GM13976 (cell line): ENCODE measurements around the gene NME7.
A peak's percentile ranks its signal among the peaks of the same experiment; 100 is the strongest.

Experiments used
- DNase-seq: peaks from one replicate; pipeline ENCODE4 v3.0.0; 2012; ENCODE audit warnings: low spot score
- in situ Hi-C: fragments of 300-500 bp; cut with MboI; formaldehyde crosslinking; loops from one replicate; pipeline ENCODE4 v1.12.0; 2022; ENCODE audit warnings: low sequenced_read_pairs, mixed read lengths, inconsistent platforms; ENCODE audit not compliant: unreplicated experiment
- TF ChIP-seq, protein P1 (sequence below): IDR thresholded peaks from 2 replicates; pipeline ENCODE4 v1.5.1; 2012; ENCODE audit warnings: borderline replicate concordance, mild to moderate bottlenecking; ENCODE audit not compliant: insufficient read depth; ENCODE audit errors: extremely low read depth, missing control alignments, control extremely low read depth

The NME7 gene

DNA sequence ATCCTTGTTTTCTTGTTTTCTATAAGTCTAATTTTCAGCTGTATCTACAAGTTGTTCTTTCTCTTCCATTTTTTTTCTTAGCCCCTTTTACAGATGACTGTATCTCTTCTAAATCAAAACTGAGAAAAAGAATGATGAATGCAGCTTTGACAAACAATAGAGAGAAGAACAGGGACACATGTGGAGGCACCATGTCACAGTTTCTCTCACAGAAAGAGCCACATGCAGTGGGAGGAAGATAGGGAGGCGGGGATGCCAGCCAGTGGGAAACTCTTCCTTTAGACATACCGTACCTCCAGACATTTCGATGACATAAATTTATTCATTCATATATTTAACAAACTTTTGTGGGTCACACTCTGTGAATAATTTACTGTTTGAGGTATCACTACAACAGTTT, 45.5 kb downstream of the NME7 start:
- in situ Hi-C loops: no loop called here
- TF ChIP-seq, protein P1, sequence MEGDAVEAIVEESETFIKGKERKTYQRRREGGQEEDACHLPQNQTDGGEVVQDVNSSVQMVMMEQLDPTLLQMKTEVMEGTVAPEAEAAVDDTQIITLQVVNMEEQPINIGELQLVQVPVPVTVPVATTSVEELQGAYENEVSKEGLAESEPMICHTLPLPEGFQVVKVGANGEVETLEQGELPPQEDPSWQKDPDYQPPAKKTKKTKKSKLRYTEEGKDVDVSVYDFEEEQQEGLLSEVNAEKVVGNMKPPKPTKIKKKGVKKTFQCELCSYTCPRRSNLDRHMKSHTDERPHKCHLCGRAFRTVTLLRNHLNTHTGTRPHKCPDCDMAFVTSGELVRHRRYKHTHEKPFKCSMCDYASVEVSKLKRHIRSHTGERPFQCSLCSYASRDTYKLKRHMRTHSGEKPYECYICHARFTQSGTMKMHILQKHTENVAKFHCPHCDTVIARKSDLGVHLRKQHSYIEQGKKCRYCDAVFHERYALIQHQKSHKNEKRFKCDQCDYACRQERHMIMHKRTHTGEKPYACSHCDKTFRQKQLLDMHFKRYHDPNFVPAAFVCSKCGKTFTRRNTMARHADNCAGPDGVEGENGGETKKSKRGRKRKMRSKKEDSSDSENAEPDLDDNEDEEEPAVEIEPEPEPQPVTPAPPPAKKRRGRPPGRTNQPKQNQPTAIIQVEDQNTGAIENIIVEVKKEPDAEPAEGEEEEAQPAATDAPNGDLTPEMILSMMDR: no peak

DNA sequence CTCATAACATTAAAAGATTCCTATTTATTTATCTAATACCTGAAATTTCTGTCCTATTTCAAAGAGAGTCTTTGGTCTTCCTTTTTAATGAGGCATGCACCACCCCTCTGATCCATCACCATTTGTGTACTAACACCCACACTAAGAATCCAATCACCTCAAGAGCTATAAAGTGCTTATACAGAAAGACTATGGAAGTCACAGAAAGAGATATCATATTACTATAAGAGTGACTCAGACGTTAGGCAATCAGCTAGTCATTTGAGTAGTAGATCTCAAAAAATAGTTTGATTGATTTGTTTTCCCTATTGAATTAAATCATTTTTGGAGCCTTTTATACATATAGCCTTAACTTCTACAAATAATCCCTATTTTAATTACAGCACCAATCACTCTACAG, 46.1 kb downstream of the NME7 start:
- TF ChIP-seq, protein P1: no peak
- in situ Hi-C loops: no loop called here
- no peak for DNase-seq

More for the DNA sequence above, 45.5 kb downstream of the NME7 start:
- no peak for DNase-seq

DNA sequence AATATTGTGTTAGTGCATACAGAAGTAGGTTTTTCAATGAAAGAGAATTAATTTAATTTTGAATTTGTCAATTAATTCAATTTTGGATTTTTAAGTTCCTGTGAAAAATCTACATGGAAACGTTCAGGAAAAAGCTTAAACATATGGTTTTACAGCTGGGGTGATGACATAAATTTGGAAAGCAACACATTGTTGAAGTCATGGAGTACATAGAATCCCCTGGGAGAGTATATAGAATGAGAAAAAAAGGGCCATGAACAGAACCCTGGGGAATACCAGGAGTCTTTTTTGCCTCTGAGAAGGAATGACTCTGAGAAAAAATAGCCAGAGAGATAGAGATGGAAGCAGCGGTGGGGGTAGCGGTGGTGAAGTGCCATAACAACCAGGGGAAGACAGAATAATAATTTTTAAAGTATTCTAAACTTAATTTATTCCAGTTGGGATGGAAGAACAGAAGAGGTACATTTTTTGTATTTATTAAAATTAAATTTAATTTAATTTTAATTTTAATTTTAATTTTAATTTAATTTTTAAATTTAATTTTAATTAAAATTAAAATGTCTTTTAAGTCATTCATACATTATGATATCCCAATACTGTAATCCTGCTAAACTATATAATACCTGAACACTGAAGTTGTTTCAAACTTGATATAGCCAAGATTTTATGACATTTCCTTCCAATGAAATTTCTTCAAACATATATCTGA, 48.9 kb downstream of the NME7 start:
- DNase-seq: no peak
- TF ChIP-seq, protein P1: no peak
- in situ Hi-C loops: no loop called here

DNA sequence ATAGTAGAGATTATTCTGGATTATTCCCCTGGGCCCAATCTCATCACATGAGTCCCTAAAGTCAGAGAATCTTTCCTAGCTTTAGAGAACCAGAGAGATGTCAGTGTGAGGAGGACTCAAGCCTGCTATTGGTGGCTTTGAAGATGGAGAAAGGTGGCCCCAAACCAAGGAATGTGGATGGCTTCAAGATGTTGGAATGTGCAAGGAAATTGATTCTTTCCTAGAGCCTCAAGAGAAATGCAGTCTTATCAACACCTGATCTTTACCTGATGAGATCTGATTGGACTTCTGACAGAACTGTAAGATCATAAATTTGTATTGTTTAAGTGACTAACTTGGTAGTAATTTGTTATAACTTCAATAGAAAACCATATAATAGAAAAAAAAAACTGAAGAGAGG, 51.0 kb downstream of the NME7 start:
- no peak for DNase-seq
- TF ChIP-seq, protein P1: no peak
- in situ Hi-C loops: no loop called here

DNA sequence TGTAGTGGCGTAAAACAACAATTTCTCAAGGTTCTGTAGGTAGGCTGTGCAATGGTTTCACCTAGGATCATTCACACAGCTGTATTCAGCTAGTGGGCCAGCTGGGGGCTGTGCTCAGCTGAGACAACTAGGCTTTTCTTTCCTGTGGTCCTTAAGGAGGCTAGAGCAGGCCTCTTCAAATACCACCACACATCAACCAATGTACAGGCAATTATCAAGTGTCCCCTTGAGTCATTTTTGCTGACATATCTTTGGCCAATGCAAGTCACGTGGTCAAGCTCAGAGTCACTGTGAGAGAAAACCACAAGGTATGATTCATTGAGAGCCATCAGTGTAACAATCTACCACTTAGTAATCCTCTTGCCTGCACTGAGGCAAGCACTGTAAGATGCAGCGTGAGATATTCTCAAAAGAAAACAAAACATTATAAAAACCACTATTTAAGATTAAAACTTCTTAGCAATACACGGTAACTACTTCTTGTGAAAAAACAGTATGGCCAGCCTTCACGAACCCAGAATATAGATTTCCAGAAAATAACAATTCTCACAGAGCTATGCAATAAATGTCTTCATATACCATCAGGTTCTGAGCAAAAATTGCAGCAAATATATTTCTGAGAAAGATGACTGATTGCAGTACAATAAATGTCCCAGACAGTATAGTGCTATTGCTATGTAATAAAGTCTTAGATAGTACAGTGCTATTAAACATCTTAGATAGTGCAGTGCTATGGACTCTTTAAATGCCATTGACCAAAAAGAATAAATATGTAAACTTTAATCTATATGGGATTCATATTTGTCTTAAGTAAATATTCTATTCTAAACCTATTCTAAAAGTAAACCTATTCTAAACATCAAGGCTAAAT, 55.3 kb downstream of the NME7 start:
- DNase-seq: no peak
- in situ Hi-C loops: no loop called here
- TF ChIP-seq, protein P1: no peak

DNA sequence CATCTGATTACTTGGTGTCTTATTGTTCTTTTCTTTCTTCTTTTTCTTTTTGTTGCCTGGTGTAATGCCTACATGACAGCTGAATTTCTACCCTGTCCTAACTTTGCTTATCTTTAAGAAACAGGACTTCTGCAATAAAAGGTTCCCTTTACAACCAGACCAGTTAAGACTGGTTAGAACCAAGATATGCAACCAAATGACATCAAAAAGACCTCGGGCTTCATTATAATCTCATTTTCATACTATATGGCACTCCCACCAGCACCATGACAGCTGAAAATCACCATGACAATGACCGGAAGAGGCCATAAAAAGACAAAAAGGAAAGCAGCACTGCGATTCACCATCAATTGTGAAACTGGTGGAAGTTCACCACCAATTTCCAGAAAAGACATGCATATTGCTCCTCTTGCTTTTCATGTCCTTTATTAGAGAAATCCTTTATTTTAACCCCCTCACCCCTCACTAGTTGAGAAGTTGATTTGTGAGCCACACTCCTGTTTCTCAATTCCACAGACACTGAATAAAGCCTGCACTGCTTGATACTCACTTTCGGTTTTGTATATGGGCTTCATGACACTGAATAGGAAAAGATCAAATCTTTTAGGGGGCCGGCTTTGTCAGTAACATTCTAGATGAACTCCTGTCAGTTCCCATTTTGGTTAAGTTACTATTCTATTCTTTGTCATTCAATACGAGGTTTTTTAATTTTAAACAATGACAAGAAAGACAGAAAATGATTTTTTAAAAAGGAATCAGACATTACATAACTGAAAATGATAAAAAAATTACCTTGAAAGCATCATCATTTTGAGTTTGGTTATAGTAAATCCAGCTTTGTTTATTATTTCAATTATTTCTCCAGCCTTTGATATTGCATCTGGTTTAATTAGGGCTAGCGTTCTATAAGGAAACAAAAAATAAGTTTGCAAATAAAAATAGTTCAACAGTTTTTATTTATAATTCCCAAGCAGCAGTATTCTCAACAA, 58.1 kb downstream of the NME7 start:
- DNase-seq: peak; percentile 28
- TF ChIP-seq, protein P1: no peak
- in situ Hi-C loops: no loop called here
